Mesenteric fat pad (tissue), 1 donor: Measurements from ENCODE around the gene GSK3B. TPM values are rescaled to one million over a fixed set of nuclear protein-coding genes. Genes with fewer than 3 reads are reported as not detected.

Experiments
- DNase-seq: peaks from one replicate; pipeline ENCODE4 v3.0.0-alpha.2; 2020; ENCODE audit warnings: low spot score
- total RNA-seq: library from RNA; stranded (reverse); fragmentation: NEBNext Ultra II Directional; extraction: Animal tissue kit (Norgen Biotek cat#: 25700); gene quantifications from one replicate; pipeline ENCODE4 v1.2.1, GENCODE V29; 2021
- donor health status: DM: yes; HTN: yes; CAD: no.

GSK3B gene
- total RNA-seq, 1 donor from 2014 or later = 34.6 TPM

- DNase-seq = no peak
Observed at GRCh38 chr3:120098710-120099109, 4.5 kb upstream of the GSK3B start.

- no peak for DNase-seq
Observed at GRCh38 chr3:120095979-120096426, 1.8 kb upstream of the GSK3B start.

GRCh38 chr3:120095226-120095978 is 1.2 kb upstream of the GSK3B start:
- DNase-seq = peak; percentile 98

GRCh38 chr3:120094776-120095225 is 554 bp upstream of the GSK3B start:
- peak; percentile 98 for DNase-seq

GRCh38 chr3:120093119-120093910 is 932 bp downstream of the GSK3B start:
- no peak for DNase-seq

GRCh38 chr3:120092474-120092873 is 1.8 kb downstream of the GSK3B start:
- no peak for DNase-seq

GRCh38 chr3:120090422-120090821 is 3.8 kb downstream of the GSK3B start:
- no peak for DNase-seq

- no peak for DNase-seq
Observed at GRCh38 chr3:120089089-120089488, 5.2 kb downstream of the GSK3B start.

GRCh38 chr3:120088622-120089021 is 5.6 kb downstream of the GSK3B start:
- no peak for DNase-seq

- DNase-seq = no peak
Observed at GRCh38 chr3:120081719-120082118, 12.5 kb downstream of the GSK3B start.

GRCh38 chr3:120080836-120081235 is 13.4 kb downstream of the GSK3B start:
- DNase-seq = no peak

GRCh38 chr3:120077731-120078130 is 16.5 kb downstream of the GSK3B start:
- DNase-seq = no peak

GRCh38 chr3:120072867-120073525 is 21.3 kb downstream of the GSK3B start:
- DNase-seq = no peak

- no peak for DNase-seq
Observed at GRCh38 chr3:120071259-120071658, 23.0 kb downstream of the GSK3B start.

- DNase-seq = no peak
Observed at GRCh38 chr3:120070263-120070981, 23.8 kb downstream of the GSK3B start.

- no peak for DNase-seq
Observed at GRCh38 chr3:120067083-120067482, 27.2 kb downstream of the GSK3B start.

GRCh38 chr3:120066634-120067033 is 27.6 kb downstream of the GSK3B start:
- DNase-seq = no peak

- DNase-seq = no peak
Observed at GRCh38 chr3:120064641-120065040, 29.6 kb downstream of the GSK3B start.

GRCh38 chr3:120062474-120062873 is 31.8 kb downstream of the GSK3B start:
- DNase-seq = no peak

- no peak for DNase-seq
Observed at GRCh38 chr3:120059081-120059864, 35.0 kb downstream of the GSK3B start.
